Epithelial cell of esophagus (primary cell): ENCODE data around the gene PUDP.

Experiments used
- DNase-seq: peaks from one replicate; pipeline ENCODE4 v3.0.0; 2010; ENCODE audit warnings: low read depth
- H3K4me3 ChIP-seq: 2 replicates; pipeline ENCODE4 v1.5.1; 2011; ENCODE audit warnings: mild to moderate bottlenecking, low read length, control low read depth
- CTCF ChIP-seq: IDR thresholded peaks from 2 replicates; pipeline ENCODE4 v1.5.1; 2011; ENCODE audit warnings: low read depth, mild to moderate bottlenecking, low read length, control low read depth, inconsistent platforms; ENCODE audit not compliant: insufficient read depth; ENCODE audit errors: missing control alignments

Gene PUDP

GRCh38 chrX:7112071-7112470 lies 35.9 kb downstream of the PUDP start:
- no peak for DNase-seq
- H3K4me3 ChIP-seq = no peak overlapping the region
- TF ChIP-seq CTCF = no peak

- no peak for DNase-seq
- no peak overlapping the region for H3K4me3 ChIP-seq
- no peak for TF ChIP-seq CTCF
Observed at GRCh38 chrX:7111518-7111917, 36.4 kb downstream of the PUDP start.

- no peak for DNase-seq
- no peak overlapping the region for H3K4me3 ChIP-seq
- no peak for TF ChIP-seq CTCF
Observed at GRCh38 chrX:7110821-7111276, 37.1 kb downstream of the PUDP start.

- no peak overlapping the region for H3K4me3 ChIP-seq
- no peak for TF ChIP-seq CTCF
- DNase-seq = no peak
Observed at GRCh38 chrX:7109838-7110793, 37.8 kb downstream of the PUDP start.

GRCh38 chrX:7109049-7109531 lies 38.9 kb downstream of the PUDP start:
- no peak overlapping the region for H3K4me3 ChIP-seq
- no peak for TF ChIP-seq CTCF
- no peak for DNase-seq

GRCh38 chrX:7108030-7108429 lies 39.9 kb downstream of the PUDP start:
- DNase-seq = no peak
- H3K4me3 ChIP-seq = no peak overlapping the region
- TF ChIP-seq CTCF = no peak

- no peak overlapping the region for H3K4me3 ChIP-seq
- TF ChIP-seq CTCF = no peak
- no peak for DNase-seq
Observed at GRCh38 chrX:7106649-7107048, 41.3 kb downstream of the PUDP start.
